Type B pancreatic cell (in vitro differentiated cells): ENCODE measurements around the gene STX8. TPM values are rescaled to one million over a fixed set of nuclear protein-coding genes. Genes with fewer than 3 reads are reported as not detected.
A peak's percentile ranks its signal among the peaks of the same experiment; 100 is the strongest.
"Not testable (repeated sequence)": the region's sequence is repeated elsewhere in the genome, so short reads cannot be mapped to it uniquely, and the experiment has no call there.

Experiments
- DNase-seq: peaks from one replicate; pipeline ENCODE4 v3.0.0; 2021; ENCODE audit warnings: mixed read lengths; ENCODE audit not compliant: unreplicated experiment; ENCODE audit errors: extremely low spot score
- H3K27ac Mint-ChIP-seq: 2 replicates; pipeline ENCODE4 v1.8.0; 2021; ENCODE audit warnings: mild to moderate bottlenecking, mixed read lengths
- H3K27me3 Mint-ChIP-seq: 2 replicates; pipeline ENCODE4 v1.8.0; 2021; ENCODE audit warnings: mixed read lengths
- H3K36me3 Mint-ChIP-seq: 2 replicates; pipeline ENCODE4 v1.8.0; 2021; ENCODE audit warnings: mixed read lengths
- H3K4me1 Mint-ChIP-seq: one replicate; pipeline ENCODE4 v1.8.0; 2021; ENCODE audit warnings: mixed read lengths; ENCODE audit not compliant: unreplicated experiment
- H3K4me3 Mint-ChIP-seq: 2 replicates; pipeline ENCODE4 v1.8.0; 2021; ENCODE audit warnings: mild to moderate bottlenecking, mixed read lengths
- H3K9me3 Mint-ChIP-seq: 2 replicates; pipeline ENCODE4 v1.8.0; 2021; ENCODE audit warnings: mixed read lengths
- total RNA-seq: library from RNA; stranded (reverse); gene quantifications from 2 replicates; pipeline ENCODE4 v1.2.1, GENCODE V29; 2021; ENCODE audit warnings: low replicate concordance
- TF ChIP-seq, protein P1 (sequence below): fragments of 200-600 bp; sonication (generic); conservative IDR thresholded peaks from 2 replicates; pipeline ENCODE4 v1.5.0; 2021; ENCODE audit warnings: antibody characterized with exemption, mild to moderate bottlenecking

Gene STX8
- total RNA-seq, 1 donor from 2014 or later, result 59.3 TPM

- peak; percentile 88 for DNase-seq
- H3K36me3 Mint-ChIP-seq, result peaks cover 4% of the 10 kb centered on the region
- TF ChIP-seq, protein P1, sequence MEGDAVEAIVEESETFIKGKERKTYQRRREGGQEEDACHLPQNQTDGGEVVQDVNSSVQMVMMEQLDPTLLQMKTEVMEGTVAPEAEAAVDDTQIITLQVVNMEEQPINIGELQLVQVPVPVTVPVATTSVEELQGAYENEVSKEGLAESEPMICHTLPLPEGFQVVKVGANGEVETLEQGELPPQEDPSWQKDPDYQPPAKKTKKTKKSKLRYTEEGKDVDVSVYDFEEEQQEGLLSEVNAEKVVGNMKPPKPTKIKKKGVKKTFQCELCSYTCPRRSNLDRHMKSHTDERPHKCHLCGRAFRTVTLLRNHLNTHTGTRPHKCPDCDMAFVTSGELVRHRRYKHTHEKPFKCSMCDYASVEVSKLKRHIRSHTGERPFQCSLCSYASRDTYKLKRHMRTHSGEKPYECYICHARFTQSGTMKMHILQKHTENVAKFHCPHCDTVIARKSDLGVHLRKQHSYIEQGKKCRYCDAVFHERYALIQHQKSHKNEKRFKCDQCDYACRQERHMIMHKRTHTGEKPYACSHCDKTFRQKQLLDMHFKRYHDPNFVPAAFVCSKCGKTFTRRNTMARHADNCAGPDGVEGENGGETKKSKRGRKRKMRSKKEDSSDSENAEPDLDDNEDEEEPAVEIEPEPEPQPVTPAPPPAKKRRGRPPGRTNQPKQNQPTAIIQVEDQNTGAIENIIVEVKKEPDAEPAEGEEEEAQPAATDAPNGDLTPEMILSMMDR, result peak; percentile 85
- peaks cover 13% of the 10 kb centered on the region for H3K4me1 Mint-ChIP-seq
- H3K9me3 Mint-ChIP-seq, result no peaks in the 10 kb centered on the region
- no peaks in the 10 kb centered on the region for H3K27me3 Mint-ChIP-seq
- H3K4me3 Mint-ChIP-seq, result peak within 1 kb of the TSS; percentile 99
- peak within 1 kb of the TSS; percentile 86 for H3K27ac Mint-ChIP-seq
Measured at GRCh38 chr17:9576521-9577372, 1.1 kb upstream of the STX8 start, which contains the start of gene CFAP52. TSS of gene CFAP52 (plus strand) at chr17:9576642. CDS start at chr17:9576696, 54 bp downstream.

DNA sequence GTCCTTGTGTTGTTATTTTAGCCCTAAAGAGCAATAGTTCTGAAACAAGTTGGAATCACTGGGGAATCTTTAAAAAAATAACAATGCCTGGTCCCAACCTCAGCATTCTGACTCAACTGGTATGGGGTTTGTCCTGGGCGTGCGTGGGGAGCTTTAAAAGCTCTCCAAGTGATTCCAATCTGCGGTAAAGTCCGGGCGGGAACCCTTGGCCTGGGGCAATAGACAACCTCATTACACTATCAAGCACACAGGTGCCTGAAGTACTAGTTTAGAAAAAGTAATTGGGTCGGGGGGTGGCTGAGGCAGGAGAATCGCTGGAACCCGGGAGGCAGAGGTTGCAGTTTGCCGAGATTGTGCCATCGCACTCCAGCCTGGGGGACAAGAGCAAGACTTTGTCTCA, 4.4 kb downstream of the STX8 start:
- no peaks in the 10 kb centered on the region for H3K27me3 Mint-ChIP-seq
- H3K36me3 Mint-ChIP-seq, result peaks cover 16% of the 10 kb centered on the region
- H3K4me3 Mint-ChIP-seq, result no peak overlapping the region
- no peaks in the 10 kb centered on the region for H3K9me3 Mint-ChIP-seq
- H3K4me1 Mint-ChIP-seq, result peaks cover under 1% of the 10 kb centered on the region
- no peak for DNase-seq
- TF ChIP-seq, protein P1, result no peak
- no peak overlapping the region for H3K27ac Mint-ChIP-seq

GRCh38 chr17:9568957-9569588, 6.5 kb downstream of the STX8 start:
- H3K36me3 Mint-ChIP-seq, result peaks cover 22% of the 10 kb centered on the region
- H3K27me3 Mint-ChIP-seq, result no peaks in the 10 kb centered on the region
- DNase-seq, result no peak
- peaks cover 7% of the 10 kb centered on the region for H3K4me1 Mint-ChIP-seq
- no peak overlapping the region for H3K27ac Mint-ChIP-seq
- no peak overlapping the region for H3K4me3 Mint-ChIP-seq
- H3K9me3 Mint-ChIP-seq, result no peaks in the 10 kb centered on the region
- TF ChIP-seq, protein P1, result no peak

DNA sequence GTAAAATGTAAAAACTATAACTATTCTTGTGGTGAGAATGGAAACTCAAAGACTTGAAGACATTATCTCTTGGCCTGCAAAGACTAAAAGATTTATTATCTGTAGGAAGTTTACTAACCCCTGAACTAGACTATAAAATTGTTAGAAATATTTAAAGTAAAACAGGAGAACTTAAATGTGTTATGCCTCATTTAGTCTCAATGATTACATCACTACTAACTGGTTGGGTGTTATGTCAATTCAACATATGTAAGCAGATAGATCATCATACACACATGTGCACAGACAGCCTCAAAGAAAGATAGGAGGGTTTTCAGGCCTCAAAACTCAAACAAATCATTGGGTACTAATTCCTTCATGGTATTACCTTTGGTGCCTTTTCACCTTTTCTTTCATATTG, 7.6 kb downstream of the STX8 start:
- TF ChIP-seq, protein P1, result no peak
- DNase-seq, result no peak
- Mint-ChIP-seq H3K4me1 (peaks cover 7% of the 10 kb centered on the region), H3K36me3 (peaks cover 22% of the 10 kb centered on the region), H3K4me3 (no peak overlapping the region), H3K27ac (no peak overlapping the region), H3K9me3 (no peaks in the 10 kb centered on the region), H3K27me3 (no peaks in the 10 kb centered on the region)

DNA sequence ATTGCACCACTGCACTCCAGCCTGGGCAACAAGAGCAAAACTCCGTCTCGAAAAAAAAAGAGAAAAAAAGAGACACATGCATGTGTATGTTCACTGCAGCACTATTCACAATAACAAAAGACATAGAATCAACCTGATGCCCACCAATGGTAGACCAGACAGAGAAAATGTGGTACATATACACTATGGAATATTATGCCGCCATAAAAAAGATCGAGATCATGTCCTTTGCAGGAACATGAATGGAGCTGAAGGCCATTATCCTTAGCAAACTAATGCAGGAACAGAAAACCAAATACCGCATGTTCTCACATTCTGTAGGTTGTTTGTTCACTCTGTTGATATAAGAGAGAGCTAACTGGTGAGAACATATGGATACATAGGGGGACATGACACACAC, 8.9 kb downstream of the STX8 start:
- H3K36me3 Mint-ChIP-seq, result peaks cover 27% of the 10 kb centered on the region
- not testable (repeated sequence) for H3K4me1 Mint-ChIP-seq, DNase-seq, H3K4me3 Mint-ChIP-seq, H3K27me3 Mint-ChIP-seq, H3K27ac Mint-ChIP-seq, H3K9me3 Mint-ChIP-seq

- H3K4me3 Mint-ChIP-seq, result no peak overlapping the region
- H3K9me3 Mint-ChIP-seq, result no peaks in the 10 kb centered on the region
- TF ChIP-seq, protein P1, result no peak
- H3K4me1 Mint-ChIP-seq, result peaks cover 7% of the 10 kb centered on the region
- H3K36me3 Mint-ChIP-seq, result peaks cover 27% of the 10 kb centered on the region
- no peaks in the 10 kb centered on the region for H3K27me3 Mint-ChIP-seq
- DNase-seq, result no peak
- no peak overlapping the region for H3K27ac Mint-ChIP-seq
Measured at GRCh38 chr17:9566067-9566466, 9.6 kb downstream of the STX8 start.
